GM18505 (cell line): ENCODE results near the gene CRAT.
A peak's percentile ranks its signal among the peaks of the same experiment; 100 is the strongest.

Experiments
- ATAC-seq: cut with Tn5 transposase; IDR thresholded peaks from one replicate; pipeline ENCODE4 v1.9.1; 2021; ENCODE audit not compliant: unreplicated experiment
- POLR2A ChIP-seq: IDR thresholded peaks from 4 replicates; pipeline ENCODE4 v1.6.1; 2011; ENCODE audit warnings: borderline replicate concordance; ENCODE audit not compliant: insufficient read depth, insufficient read length; ENCODE audit errors: extremely low read depth

Gene CRAT

GRCh38 chr9:129079829-129080228 lies 30.8 kb downstream of the CRAT start:
- ATAC-seq, result no peak
- no peak for TF ChIP-seq POLR2A

GRCh38 chr9:129078691-129079503 lies 31.7 kb downstream of the CRAT start:
- TF ChIP-seq POLR2A, result no peak
- no peak for ATAC-seq

GRCh38 chr9:129077236-129077635 lies 33.4 kb downstream of the CRAT start:
- ATAC-seq, result no peak
- no peak for TF ChIP-seq POLR2A

GRCh38 chr9:129076640-129077037 lies 34.0 kb downstream of the CRAT start:
- no peak for ATAC-seq
- no peak for TF ChIP-seq POLR2A

GRCh38 chr9:129075996-129076639 lies 34.5 kb downstream of the CRAT start:
- no peak for ATAC-seq
- TF ChIP-seq POLR2A, result no peak

GRCh38 chr9:129074106-129074505 lies 36.5 kb downstream of the CRAT start:
- ATAC-seq, result no peak
- TF ChIP-seq POLR2A, result no peak

GRCh38 chr9:129073404-129073803 lies 37.2 kb downstream of the CRAT start:
- no peak for TF ChIP-seq POLR2A
- no peak for ATAC-seq

GRCh38 chr9:129072171-129072570 lies 38.4 kb downstream of the CRAT start:
- TF ChIP-seq POLR2A, result no peak
- ATAC-seq, result no peak

GRCh38 chr9:129071526-129072126 lies 39.0 kb downstream of the CRAT start:
- no peak for TF ChIP-seq POLR2A
- no peak for ATAC-seq

GRCh38 chr9:129070696-129071525 lies 39.7 kb downstream of the CRAT start:
- no peak for ATAC-seq
- TF ChIP-seq POLR2A, result no peak

GRCh38 chr9:129069862-129070641 lies 40.5 kb downstream of the CRAT start:
- no peak for ATAC-seq
- TF ChIP-seq POLR2A, result no peak

GRCh38 chr9:129068990-129069861 lies 41.4 kb downstream of the CRAT start:
- peak; percentile 73 for ATAC-seq
- no peak for TF ChIP-seq POLR2A

- no peak for TF ChIP-seq POLR2A
- no peak for ATAC-seq
These were observed 42.5 kb downstream of the CRAT start for GRCh38 chr9:129068110-129068509.
